ENCODE measurements around the gene RNF144B.

The RNF144B gene

DNA sequence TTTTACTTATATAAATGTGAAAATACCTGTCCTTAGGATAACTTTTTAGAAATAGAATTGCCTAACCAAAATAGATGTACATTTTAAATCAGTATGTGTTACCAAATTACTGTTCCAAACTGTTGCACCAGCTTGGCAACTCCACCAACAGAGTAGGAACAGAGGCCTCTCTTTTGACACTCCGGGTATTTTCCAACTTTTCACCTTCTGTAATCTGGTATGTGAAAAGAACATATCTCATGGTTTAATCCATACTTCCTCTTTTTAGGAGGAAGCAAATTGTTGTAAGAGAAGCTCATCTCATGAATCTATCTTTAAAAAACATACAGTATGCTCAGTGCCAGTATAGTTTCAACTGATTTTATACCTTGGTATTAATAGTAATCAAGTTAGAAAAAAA is 24.9 kb downstream of the RNF144B start:
- no peak for DNase-seq

DNA sequence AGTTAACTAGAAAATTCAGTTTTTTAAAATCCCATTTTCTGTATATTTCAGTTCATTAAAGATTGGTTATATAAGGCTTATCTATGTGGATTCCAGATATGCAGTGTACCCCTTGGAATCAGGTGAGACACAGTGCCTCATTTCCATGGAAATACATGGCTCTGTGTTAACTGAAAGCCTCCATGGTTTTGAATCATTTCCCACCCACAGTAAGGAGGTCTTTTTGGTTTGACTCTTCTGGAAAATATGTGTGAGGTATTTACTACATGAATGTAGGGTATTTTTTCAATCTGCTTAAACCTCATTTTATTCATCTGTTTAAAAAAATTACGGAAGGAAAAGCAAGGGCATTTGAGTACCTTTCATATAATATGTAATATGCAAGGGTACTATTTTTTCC is 25.5 kb downstream of the RNF144B start:
- DNase-seq: no peak

DNA sequence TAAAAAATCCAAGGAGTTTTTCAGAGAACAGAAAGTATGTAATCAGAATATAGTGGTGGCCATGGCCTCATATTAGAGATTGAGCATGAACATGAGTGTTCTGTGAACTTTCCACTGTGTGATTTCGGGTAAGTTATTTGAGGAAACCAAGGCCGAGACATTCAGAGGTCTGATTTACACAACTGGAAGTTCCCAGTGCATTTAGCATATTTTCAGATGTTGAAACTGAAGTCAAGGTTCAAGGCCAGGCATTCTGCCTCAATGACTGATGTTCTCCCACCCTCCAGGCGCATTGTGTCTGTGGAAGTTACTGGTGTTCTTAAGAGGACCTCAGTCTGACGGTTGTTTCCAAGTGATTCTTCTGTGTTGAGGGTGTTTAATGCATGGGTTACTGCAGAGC is 26.2 kb downstream of the RNF144B start:
- no peak for DNase-seq

DNA sequence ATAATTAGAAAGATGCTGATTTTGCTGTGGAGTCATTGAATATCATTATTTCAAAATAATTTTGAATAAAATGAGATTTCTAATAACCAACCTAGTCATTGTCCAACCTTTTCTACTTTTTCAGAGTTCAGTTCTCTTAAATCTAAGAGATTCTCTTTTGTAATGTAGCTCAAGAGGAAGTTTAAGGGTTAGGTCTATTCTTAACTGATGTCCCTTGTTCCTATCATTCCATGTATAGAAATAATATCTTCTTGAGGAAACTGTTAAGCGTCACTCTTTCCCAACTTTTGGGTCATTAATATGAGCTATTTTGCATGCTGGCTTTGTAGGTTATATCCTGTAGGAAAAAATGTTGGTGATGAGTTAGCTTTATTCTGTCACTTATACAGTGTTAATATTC is 27.0 kb downstream of the RNF144B start:
- DNase-seq: no peak

DNA sequence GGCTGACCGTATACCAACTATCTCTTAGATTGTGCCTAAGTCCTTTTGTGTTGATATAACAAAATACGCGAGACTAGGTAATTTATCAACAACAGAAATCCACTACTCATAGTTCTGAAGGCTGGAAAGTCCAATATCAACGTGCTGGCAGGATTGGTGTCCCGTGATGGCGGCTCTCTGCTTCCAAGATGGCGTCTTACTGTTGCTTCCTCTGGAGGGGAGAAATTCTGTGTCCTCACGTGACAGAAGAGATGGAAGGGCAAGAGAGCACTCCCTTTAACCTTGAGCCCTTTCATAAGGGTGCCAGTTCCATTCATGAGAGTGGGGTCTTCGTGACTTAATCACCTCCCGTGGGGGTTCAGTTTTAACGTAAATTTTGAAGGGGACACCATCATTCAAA is 28.1 kb downstream of the RNF144B start:
- DNase-seq: no peak

DNA sequence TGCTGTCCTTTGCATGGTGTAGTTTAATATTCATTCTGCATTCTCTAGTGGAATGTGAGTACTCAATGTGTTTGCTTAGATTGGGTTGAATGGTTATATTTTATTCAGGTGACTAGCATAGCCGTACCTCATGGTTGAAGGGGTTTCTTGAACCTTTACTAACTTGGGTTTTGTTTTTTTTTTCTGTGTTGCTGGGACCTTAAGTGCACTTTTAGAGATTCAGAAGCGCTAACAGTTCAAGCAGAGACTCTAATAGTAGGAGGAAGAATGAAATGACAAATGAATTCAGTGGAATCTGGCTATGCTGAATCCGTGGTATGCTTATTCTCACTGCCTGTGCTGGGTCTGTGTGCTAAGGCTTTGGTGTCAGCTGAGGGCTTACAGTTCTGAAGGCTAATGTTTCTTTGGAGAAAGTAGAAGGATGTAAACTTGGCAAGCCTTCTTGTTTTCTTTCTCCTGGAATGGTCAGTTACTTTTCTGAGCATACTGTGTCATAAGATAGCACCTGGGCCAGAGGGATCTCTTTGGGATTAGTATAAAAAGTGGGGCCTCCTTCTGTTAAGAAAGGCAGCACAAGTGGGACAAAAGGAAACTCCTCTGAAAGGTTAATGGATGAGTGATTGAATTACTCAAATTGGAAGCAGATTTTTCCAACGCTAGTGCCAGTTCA is 28.7 kb downstream of the RNF144B start:
- no peak for DNase-seq

DNA sequence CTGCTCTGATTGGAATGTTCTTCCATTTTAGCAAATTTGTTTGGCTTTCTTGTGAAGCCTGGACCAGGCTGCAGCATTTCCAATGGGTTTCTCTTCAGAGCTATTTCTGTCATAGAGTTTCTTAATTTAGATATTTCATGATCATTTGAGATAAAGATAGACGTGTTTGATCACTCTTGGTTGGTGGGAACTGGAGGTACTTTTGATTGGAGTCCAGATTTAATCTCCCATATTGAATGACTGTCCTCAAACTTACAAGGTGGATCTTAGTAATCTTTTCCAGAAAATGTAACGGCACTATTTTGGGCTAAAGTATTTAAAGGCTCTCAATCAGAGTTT is 29.2 kb downstream of the RNF144B start:
- no peak for DNase-seq

DNA sequence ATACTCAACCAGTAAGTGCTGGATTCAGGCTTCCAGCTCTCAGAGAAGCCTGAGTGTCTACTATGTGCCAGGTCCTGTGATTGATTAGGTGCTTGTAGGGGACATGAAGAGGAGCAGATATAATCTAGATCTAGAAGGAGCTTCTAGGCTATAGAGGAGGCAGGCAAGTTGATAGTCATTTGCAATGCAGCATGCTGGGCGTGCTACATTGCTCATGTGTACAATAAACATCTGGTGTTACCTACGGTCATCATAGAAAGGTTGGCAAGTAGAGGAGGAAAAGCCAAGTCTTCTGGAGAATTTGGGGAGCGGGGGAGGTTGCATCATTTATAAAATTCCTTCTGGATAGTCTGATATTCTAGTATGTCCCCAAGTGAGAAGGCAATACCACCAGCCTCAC is 33.2 kb downstream of the RNF144B start:
- DNase-seq: no peak

DNA sequence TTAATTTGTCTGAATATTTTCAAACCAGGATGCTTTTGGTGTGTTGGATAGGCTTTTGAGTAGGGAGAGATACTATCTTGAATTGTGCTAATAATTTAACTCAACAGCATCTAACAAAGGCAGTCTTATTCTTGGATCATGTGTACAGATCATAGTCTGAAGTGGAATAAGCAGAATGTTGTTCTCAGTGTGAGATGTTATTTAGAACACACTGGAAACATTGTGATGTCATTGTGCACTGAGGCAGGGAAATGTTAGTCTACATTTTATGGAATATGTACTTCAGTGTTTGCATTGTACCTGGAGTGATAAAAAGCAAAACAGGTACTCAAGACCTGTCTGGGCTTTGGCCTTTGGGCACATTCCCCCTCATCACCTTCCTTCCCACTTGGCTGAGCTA is 35.0 kb downstream of the RNF144B start:
- no peak for DNase-seq

DNA sequence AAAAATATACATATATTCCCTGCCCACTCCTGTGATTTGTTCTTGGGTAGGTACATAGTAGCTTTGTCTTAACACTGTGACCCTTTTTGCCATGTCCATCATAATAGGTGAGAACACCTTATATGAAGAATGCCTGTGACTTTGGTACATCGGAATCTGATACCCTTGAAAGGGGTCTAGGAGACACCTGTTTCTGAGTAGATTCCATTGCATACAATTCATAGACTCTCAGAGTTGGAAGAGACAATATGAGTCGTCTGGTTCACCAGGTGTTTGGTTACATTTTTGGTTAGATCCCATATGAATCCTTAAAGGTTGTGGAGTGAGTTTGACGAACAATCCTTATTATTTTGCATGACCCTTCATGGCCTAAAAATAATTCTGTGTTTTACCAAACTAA is 36.3 kb downstream of the RNF144B start:
- DNase-seq: no peak

DNA sequence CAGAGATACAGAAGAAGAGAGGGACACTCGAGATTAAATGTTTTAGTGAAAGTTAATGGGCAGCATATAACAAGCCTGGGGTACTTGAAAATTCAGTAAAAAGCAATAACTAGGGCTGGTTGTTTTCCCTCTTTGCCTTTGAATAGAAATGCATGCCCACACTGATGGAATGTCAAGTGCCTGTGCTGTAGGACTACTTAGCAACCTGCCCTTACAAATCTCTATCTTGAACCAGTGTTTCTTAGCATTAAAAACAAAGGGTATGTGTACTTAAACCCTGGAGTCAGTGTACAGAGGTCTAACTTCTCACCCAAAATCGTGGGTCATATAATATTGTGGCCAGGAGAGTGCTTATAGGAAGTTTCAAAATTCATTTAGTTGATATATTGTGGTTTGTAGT is 37.1 kb downstream of the RNF144B start:
- DNase-seq: no peak

DNA sequence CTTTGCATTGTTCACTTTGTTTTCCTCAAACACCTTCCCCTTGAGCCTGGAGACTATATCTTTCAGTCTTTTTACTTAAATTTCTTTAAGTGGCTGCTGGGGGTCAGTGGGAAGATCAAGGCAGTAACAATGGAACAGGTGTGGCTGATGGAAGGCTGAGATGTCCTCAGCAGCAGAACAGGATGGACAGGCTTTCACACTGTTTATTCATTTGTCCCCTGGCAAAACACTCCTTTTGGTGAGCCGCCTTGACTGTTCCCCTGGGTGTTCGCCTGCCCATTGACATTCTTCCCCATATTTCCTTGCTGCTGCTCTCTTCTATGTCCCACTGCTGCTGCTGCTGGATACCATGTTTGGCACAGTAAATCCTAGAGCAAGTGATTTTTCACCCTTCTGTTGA is 38.1 kb downstream of the RNF144B start:
- DNase-seq: no peak

DNA sequence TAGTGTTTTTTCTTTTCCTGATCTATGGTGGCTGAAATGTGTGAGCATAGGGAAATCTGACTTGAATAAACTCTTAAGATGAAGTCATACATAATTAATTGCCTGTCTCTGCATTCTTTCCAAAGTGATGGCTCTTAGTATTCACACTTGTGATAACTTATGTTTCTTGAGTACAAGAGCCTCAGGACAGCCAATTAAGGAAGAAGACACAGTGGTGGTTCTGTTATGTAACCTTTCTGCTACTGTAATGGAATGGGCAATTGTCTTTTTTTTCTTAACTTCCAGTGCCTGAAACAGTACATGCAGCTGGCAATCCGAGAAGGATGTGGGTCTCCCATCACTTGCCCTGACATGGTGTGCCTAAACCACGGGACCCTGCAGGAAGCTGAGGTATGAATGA is 40.1 kb downstream of the RNF144B start:
- no peak for DNase-seq

DNA sequence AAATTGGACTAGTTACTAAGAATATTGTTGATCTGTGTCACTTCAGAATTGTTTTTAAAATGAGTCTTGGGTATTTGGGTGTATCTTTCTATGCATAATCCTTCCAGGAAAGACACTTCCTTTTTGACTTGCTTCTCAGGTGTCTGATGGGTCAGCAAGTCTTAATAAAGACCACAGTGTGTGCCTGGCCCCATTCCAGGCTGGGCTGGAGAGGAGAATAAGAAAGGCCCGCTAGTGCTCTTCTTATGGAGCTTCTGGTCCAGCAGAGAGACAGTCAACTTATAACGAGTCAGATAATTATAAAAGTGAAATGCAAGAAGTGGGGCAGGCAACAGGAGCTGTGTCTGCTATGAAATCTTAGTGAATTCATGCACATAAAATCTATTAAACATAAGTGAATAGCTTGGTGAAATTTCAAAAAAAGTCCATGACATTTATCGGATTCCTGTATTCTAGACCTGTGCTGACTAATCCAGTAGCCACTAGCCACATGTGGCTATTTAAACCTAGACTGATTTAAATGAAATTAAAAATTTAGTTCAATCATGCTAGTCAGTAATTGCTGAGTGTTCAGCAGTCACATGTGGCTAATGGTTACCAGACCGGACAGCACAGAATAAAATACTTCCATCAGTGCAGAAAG is 42.6 kb downstream of the RNF144B start:
- DNase-seq: no peak

DNA sequence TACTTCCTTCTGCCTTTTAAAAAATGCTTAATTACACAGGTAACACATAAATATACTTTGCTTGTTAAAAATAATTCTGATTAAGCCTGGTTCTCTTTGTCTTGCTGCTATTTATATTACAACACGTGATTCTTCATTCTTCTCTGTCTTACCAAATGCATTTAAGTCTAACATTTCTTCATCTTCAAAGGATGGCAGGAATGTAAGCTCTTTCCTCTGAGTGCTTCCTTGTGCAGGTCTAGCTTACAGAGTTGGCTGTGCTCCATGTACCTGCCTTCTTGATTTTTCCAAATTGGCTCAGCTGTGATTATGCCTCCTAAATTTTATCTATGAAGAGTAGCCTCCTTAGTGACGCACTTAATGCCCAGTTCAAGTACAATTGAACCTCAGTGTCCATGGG is 44.4 kb downstream of the RNF144B start:
- no peak for DNase-seq

DNA sequence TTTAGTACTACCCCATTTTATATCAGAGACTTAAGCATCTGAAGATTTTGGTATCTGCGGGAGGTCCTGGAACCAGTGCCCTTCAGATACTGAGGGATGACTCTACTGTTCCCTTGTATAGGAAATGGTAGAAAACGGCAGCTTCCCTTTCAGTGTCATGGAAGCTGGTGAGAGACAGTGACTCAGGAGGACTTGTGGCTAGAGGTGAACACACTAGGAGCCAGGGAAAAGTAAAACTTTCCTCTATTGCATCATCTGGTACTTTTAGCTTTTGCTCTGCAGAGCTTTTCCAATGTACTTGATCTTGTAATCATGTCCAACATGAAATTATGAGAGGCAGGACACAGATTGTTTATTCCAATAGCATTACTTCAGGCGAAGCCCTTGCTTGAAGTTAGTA is 45.0 kb downstream of the RNF144B start:
- DNase-seq: peak; percentile 79

DNA sequence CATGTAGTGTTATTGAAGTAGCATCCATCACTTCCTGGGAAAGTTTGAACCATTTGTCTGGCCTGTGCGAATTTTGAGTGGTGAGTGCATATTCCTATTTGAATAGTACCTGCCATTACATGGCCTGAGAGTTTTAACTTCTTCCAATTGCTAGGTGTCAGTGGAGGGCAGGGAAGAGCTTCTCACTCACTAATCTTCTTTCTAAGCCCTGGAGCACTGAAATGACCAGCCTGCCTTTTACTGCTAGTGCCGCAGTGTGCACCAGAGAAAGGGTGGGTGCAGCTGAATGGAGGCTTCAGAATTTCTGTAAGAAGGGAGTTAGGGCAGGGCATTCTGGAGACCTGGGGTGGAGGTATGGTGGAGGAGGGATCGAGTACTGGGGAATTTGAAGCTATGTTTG is 45.5 kb downstream of the RNF144B start:
- DNase-seq: no peak

DNA sequence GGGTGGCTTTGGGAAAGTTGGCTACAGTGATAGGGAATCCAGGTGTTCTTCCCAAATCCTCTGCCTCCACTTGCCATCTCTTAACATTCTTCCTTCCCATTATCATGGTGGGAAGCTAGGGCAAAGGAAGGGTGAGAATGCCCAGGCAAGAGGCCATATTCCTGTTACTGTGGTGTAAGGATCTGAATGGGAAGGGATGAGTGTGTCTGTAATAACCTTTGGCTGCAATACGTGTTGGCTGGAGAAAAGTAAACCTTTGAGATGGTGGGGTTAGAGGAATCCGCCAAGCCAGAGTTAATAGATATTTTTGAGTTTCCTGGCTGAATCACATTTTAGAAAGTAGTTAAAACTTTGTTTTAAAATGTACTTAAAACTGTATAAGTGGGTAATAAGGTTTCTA is 45.9 kb downstream of the RNF144B start:
- DNase-seq: no peak

DNA sequence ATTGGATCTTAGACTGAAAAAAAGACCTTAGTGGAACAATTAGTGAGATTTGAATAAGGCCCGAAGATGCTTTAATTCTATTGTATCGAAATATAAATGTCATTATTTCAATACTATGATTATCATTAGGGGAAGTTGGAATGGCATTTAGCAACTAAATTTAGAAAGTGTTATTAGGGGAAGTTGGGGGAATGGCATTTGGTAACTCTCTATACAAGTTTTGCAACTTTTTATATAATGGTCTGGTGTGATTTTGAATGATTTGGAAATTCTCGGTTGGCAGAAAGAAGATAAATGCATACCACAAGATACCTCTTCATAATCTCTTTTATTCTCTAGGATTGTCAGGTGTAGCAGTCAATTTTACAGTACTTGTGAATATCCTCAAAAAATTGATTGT is 49.2 kb downstream of the RNF144B start:
- DNase-seq: no peak

DNA sequence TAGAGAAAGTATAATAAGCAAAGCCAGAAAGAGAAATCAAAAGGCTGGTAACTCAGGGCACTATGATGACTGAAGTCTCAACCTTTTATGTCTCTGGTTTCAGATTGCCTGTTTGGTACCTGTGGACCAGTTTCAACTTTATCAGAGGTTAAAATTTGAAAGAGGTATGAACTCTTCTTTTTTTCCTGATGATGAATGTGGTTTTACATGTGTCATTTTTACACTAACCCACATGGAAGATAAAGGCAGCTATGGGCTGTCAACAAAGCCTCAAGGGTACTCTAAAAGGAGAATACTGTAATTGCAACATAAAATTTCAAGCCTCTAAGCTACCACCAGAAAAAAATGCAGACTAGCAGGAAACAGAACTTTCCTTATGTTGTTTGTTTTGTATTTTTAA is 52.4 kb downstream of the RNF144B start:
- no peak for DNase-seq

DNA sequence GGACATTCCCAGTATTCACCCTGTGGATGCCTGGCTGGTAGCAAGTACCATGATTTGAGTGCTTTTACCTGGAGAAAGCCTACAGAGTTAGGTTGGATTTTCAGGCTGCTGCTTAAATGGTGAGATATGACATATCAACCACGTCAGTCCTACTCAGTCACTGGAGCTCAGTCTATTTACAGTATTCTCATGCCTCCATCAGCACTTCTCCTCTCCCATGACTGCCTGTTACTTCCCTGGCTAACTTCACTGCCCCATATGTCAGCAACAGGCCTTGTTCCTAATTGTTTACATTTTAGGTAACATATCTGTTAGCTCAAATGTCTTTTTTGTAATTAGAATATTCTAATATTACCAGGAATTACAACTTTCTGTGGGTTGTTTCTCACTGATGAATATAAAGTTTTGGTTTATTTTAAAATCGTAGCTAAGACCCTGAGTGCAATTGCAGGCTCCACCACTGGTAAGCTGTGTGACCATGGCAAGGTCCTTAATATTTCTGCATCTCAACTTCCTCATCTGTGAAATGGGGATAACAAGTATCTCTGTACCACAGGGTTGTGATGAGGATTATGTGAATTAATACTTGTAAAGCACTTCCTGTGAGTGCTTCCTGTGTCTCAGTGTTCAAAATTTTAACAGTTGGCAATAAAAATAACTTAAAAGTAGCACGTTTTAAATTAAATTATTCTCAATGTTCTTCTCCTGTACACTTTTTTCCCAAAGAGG is 54.3 kb downstream of the RNF144B start:
- no peak for DNase-seq

DNA sequence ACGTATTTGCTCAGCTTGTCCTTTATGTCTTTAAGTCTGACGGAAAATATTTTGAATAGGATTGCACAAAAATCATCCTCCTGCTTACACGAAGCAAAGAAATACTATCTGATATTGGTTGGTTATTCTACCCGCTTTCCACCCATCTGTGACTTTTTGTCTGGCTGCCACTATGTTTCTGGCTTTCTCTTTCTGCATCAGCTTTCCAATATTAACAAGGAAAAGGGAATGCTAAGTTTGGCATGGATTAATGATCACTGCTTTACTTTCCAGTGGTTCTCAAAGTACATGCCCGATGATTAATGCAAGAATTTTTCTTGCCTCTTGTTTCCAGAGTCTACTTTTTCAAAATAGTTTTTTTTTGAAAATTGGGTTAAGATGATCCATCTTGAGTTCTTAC is 57.0 kb downstream of the RNF144B start:
- no peak for DNase-seq

DNA sequence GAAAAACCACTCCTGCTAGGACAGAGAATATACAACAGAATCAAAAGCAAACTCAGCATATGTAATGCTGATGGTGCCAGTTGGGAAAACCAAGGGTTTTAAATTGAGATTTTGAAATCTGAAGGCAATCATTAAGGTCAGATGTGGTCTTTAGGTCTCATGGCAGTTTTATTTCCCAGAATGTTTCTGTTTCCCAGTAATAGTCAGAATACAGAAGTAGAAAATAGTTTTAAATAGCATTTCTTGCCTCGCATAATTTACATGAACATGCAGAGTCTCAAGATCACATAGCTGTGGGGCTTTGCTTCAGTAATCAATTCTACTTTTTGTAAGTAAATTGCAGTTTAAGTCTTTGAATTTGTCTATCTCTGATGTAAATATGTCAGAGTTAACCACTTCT is 58.1 kb downstream of the RNF144B start:
- DNase-seq: no peak

DNA sequence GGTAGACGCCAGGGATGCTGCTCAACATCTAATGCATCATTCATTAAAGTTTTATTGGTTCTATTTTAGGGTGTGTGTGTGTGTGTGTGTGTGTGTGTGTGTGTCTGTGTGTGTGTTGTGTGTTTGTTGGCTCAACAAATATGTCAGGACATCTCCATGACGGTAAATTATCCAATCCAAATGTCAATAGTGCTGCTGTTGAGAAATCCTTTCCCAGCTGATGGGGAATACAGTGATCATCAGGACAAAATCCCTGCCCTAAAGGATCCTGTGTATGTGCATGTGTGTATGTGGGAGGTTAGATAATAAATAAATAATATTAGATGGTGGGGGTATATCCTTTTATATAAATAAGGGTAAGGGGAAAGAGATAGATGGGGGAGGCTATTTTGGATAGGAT is 59.6 kb downstream of the RNF144B start:
- no peak for DNase-seq

DNA sequence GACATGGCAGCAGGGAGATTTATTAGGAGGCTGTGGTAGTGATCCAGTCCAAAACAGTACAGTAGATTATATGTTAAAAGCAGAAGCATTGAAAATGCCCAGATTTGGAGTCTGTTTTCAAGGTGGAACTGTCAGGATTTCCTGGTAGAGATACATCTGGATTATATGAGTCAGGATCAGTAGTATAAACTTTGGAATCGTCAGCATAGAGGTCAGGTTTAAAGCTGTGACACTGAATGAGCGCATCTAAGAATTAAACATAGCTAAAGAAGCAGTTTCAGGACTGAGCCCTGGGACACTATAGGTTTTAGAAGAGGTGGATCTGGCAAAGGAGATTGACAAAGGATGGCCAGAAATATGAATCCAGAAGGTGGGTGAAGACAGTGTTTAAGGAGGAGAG is 60.4 kb downstream of the RNF144B start:
- DNase-seq: peak; percentile 61

All from HCEC 1CT (cell line).